NB4 (cell line): ENCODE measurements around the gene MAP3K14.
A peak's percentile ranks its signal among the peaks of the same experiment; 100 is the strongest.

Experiments
- MYC ChIP-seq: IDR thresholded peaks from 2 replicates; pipeline ENCODE4 v1.6.1; 2011; ENCODE audit warnings: low read depth, low read length
- POLR2A ChIP-seq: IDR thresholded peaks from 2 replicates; pipeline ENCODE4 v1.6.1; 2011; ENCODE audit warnings: mild to moderate bottlenecking; ENCODE audit not compliant: insufficient read length; ENCODE audit errors: extremely low read depth
- TF ChIP-seq, protein P1 (sequence below): IDR thresholded peaks from one replicate; pipeline ENCODE4 v1.5.1; 2012; ENCODE audit warnings: low read depth, low read length
- TF ChIP-seq, protein P2 (sequence below): IDR thresholded peaks from 2 replicates; pipeline ENCODE4 v1.6.1; 2011; ENCODE audit warnings: low read depth, low read length

DNA sequence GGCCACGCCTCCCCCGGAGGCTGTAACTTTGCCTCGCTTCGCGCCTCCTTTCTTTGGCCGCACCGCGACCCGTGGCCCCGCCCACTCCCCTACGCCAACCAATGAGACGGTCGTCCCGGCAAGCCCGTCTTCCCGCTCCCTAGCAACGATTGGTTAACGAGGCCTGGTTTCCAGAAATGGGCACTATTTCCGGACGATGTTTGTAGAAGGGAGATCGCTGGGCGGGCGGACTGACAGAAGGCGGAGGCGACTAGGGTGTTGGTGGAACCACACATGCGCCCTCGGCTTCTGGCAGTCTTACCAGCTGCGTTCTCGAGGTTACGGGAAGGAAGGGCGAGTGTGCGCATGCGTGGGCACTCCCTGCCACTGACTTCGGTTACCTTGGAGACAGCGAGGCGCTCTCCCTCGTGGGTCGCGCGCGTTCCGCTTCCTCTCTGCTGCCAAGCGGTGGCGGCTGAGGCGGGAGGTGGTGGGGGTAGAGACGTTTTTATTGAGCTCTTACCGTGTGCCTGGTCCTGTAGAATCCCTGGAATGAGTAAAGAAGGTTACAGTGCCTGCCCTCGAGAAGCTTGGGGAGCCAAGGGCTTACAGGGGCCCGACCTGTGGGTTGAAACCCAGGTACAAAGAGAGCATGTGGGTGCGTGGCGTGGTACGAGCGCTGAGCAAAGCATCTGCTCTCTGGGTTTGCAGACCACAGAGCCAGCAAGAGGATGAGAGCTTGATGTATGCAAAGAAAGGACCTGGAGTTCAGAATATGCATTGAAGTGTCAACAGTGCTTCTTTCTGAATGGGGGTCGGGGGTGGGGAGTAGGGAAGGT lies 500 bp upstream of the MAP3K14 start:
- TF ChIP-seq, protein P1, sequence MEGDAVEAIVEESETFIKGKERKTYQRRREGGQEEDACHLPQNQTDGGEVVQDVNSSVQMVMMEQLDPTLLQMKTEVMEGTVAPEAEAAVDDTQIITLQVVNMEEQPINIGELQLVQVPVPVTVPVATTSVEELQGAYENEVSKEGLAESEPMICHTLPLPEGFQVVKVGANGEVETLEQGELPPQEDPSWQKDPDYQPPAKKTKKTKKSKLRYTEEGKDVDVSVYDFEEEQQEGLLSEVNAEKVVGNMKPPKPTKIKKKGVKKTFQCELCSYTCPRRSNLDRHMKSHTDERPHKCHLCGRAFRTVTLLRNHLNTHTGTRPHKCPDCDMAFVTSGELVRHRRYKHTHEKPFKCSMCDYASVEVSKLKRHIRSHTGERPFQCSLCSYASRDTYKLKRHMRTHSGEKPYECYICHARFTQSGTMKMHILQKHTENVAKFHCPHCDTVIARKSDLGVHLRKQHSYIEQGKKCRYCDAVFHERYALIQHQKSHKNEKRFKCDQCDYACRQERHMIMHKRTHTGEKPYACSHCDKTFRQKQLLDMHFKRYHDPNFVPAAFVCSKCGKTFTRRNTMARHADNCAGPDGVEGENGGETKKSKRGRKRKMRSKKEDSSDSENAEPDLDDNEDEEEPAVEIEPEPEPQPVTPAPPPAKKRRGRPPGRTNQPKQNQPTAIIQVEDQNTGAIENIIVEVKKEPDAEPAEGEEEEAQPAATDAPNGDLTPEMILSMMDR: no peak
- TF ChIP-seq POLR2A (peak; percentile 55), MYC (peak; percentile 86)
- TF ChIP-seq, protein P2, sequence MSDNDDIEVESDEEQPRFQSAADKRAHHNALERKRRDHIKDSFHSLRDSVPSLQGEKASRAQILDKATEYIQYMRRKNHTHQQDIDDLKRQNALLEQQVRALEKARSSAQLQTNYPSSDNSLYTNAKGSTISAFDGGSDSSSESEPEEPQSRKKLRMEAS: peak; percentile 91
